ELR (cell line): ENCODE data around the gene POLR2H.

Source experiments
- DNase-seq: peaks from one replicate; pipeline ENCODE4 v3.0.0-alpha.2; 2015; ENCODE audit warnings: low read depth

The POLR2H gene

DNA sequence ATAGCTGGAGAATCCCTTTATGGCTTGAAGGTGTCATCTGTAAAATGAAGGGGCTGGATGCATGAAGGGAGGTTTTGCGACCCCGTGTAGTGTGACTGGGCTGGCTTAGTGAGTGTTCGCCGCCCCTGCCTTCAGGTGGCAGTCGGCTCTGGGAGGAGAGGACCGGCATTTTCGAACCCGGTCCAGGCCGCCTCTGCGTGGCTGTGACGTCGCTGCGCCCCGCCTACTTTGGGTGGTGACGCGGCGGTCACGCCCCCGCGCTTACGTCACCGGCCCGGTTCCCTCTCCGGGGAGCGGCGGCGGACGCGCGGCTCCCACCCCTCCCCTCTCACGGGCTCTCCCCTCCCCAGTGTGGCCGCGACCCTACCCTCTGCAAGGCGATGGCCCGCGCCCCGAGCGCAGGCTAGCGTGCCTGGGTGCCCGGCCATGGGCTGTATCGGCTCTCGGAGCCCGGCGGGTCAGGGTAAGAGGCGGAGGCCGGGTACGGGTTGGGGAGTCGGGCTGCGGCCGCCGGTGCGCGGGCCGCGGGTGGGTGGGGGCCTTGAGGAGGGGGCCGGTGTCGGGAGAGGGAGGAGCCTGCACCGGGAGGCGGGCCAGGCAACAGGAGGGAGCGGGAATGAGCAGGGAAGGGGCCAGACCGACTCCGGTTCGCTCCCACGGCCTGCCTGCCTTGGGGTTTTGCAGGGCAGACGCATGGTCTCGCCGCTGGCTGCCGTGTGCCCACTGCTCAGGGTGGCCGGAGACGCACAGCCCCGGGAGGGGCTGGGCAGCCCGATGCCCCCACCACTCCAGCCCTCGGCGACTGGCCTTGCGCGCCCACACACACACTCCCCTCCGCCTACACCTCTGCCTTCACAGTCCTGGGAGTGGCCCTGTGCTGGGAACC is 25.6 kb upstream of the POLR2H start:
- peak; percentile 87 for DNase-seq

DNA sequence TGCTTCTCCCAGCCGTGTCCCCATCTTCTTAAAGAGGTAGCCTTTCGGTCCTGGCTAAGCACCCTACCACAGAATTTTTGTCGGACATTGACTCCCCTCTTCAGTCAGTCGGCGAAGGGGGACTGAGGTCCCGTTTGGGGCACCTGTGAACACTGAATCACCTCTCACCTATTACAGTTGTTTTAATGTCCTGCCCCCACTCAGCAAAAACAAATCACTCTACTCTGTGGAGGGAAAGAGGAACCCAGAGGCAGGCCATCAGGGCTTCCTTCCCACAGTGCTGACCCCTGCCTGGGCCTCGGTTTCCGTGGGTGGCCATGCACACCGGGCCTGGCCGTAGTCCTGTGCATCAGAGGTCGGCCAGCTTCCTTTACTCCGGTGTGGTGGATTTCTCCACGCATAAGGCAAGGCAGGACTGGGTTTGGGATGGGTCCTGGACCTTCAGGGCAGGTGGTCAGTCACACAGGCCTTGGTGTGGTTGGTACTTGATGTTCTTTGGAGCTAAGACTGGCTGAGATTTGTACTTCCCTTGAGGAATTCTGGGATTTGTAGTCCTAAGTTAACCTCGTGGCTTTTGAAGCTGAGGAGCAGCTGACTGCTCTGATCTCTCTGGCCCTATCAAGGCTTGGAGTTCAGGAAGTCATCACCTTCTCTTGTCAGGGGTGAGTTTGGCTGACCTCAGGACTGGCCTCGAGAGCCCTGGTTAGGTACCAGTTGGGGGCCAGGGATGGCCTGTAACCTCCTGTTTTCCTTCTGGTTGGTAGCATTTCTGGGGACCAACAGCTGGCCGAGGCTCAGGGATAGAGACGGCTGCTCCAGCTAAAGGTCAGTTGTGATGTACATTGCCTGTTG is 24.7 kb upstream of the POLR2H start:
- DNase-seq: peak; percentile 72

DNA sequence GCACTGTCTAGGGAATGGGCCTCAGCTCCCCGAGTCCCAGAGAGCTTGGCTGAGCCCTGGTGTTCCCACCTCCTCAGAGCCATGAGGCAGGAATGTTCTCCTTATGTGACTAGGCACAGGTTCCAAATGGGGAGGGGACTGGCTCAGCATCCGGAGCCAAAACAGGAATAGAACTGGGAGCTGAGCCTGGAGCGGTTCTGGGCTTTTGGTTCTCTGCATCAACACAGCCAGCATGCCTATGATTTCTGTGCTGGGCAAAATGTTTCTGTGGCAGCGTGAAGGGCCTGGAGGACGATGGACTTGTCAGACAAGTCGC is 24.2 kb upstream of the POLR2H start, which contains the start of gene FAM131A:
FAM131A (plus strand) TSS at position 202 of the 316 bp plus-strand sequence; CDS start at position 233, 31 bp downstream.
- no peak for DNase-seq

DNA sequence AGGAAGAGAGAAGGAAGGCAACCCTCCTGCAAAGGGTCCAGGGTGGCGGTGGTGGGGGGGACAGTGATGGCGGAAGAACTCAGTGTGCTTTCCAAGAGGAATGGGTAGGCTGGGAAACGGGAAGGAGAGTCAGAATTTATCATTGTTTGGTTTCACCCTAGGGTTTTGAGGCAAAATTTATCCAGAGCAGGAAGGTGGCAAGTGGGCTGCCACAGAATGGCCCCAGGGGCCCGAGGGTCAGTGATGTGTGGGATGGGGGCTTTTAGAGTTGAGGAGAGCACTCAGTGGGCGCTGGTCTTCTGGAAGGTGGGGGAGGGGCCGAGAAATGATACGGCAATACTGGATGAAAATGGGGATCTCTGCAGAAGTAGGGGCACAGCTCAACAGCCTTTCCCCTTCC is 23.5 kb upstream of the POLR2H start:
- DNase-seq: no peak

DNA sequence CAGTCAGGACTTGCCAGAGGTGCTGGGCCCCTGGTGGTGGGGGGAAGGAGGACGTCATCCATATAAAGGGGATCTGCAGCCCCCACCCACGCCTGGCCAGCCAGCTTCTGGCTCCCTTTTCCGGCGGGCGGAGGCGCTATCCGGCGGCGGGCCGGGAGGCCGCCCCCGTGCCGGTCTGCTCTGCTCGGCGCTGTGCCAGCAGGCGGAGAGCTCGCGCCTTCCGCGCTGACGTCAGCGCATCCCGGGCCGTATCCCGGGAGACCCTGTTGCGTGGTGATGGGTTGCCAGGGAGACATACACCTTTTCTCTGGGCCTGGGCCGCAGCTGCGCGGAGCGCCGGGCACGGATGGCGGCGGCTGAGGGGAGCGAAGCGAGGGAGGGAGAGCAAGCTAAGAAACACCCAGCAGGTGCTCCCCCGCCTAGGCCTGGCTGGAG is 23.0 kb upstream of the POLR2H start:
- no peak for DNase-seq

DNA sequence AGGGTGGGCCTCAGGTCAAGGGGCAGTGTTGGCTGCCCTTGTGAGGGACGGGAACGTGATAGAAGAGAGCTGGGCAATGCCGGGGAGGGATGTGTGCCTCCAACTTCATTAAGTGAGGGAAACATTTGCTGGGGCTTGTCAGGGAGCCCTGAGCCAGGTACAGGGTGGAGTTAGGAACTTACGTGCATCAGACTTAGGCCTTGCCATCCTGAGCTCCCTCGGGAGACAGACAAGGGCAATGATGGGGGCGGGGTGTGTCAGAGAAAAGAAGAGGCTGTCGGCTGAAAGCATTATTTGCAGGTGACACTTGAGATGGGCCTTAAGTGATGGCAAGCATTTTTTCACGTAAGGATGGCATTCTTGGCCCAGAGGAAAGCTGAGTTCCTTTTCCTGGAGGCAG is 22.5 kb upstream of the POLR2H start:
- no peak for DNase-seq

DNA sequence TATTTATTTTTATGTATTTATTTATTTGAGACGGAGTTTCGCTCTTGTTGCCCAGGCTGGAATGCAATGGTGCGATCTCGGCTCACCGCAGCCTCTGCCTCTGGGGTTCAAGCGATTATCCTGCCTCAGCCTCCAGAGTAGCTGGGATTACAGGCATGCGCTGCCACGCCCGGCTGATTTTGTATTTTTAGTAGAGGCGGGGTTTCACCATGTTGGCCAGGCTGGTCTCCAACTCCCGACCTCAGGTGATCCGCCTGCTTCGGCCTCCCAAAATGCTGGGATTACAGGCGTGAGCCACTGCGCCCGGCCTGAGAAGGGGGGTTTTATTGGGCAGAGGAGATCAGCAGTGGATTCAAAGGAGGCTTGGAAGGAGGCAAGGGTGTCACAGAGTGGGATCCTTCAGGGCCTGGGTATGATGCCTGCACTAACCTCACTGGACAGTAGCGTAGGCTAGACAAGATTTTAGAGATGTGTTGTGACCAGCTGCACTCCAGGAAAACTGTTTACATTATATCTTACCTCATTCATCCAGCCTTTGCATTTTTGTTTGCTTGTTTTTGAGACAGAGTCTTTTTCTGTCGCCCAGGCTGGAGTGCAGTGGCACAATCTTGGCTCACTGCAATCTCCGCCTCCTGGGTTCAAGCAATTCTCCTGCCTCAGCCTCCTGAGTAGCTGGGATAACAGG is 21.9 kb upstream of the POLR2H start:
- peak; percentile 29 for DNase-seq

DNA sequence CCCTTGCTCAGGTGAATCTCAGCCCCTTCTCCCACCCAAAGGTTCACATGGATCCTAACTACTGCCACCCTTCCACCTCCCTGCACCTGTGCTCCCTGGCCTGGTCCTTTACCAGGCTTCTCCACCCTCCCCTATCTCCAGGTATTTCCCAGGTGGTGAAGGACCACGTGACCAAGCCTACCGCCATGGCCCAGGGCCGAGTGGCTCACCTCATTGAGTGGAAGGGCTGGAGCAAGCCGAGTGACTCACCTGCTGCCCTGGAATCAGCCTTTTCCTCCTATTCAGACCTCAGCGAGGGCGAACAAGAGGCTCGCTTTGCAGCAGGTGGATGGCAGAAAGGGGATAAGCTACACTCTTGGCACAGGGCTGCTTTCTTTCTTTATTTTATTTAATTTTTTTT is 19.6 kb upstream of the POLR2H start:
- DNase-seq: no peak

DNA sequence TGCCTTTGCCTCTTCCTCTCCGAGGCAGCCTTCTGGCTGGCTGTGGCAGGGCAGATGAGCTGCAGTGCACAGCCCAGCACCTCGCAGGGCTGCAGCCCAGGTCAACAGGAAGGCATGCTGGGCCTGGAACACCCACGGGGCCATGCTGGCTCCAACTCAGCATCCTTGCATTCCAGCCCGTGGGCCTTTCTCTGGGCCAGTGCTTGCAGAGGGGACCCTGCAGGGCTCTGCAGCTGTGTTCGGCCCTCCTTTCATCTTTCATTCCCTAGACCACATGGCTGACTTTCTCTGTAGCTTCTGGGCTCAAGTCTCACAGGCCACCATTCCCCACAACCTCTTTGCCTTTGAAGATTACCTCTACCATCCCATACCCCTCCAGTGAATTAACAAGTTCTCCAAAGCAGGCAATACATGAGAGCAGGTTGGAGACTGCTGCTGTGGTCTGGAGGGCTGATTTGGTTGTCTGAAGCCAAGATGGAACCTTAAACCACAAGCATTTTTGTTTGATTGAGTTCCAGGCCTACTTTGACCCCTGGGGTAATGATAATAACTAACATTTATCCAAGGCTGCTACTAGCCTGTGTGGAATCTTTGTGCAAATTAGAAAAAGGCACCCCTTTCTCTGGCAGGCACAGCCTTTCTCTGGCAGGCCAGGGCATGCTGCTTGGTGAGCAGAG is 18.2 kb upstream of the POLR2H start:
- no peak for DNase-seq

DNA sequence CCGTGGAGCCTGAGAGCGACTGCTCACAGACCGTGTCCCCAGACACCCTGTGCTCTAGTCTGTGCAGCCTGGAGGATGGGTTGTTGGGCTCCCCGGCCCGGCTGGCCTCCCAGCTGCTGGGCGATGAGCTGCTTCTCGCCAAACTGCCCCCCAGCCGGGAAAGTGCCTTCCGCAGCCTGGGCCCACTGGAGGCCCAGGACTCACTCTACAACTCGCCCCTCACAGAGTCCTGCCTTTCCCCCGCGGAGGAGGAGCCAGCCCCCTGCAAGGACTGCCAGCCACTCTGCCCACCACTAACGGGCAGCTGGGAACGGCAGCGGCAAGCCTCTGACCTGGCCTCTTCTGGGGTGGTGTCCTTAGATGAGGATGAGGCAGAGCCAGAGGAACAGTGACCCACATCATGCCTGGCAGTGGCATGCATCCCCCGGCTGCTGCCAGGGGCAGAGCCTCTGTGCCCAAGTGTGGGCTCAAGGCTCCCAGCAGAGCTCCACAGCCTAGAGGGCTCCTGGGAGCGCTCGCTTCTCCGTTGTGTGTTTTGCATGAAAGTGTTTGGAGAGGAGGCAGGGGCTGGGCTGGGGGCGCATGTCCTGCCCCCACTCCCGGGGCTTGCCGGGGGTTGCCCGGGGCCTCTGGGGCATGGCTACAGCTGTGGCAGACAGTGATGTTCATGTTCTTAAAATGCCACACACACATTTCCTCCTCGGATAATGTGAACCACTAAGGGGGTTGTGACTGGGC is 16.8 kb upstream of the POLR2H start:
- no peak for DNase-seq

DNA sequence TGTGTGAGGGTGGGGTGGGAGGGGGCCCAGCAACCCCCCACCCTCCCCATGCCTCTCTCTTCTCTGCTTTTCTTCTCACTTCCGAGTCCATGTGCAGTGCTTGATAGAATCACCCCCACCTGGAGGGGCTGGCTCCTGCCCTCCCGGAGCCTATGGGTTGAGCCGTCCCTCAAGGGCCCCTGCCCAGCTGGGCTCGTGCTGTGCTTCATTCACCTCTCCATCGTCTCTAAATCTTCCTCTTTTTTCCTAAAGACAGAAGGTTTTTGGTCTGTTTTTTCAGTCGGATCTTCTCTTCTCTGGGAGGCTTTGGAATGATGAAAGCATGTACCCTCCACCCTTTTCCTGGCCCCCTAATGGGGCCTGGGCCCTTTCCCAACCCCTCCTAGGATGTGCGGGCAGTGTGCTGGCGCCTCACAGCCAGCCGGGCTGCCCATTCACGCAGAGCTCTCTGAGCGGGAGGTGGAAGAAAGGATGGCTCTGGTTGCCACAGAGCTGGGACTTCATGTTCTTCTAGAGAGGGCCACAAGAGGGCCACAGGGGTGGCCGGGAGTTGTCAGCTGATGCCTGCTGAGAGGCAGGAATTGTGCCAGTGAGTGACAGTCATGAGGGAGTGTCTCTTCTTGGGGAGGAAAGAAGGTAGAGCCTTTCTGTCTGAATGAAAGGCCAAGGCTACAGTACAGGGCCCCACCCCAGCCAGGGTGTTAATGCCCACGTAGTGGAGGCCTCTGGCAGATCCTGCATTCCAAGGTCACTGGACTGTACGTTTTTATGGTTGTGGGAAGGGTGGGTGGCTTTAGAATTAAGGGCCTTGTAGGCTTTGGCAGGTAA is 16.0 kb upstream of the POLR2H start:
- DNase-seq: peak; percentile 79

DNA sequence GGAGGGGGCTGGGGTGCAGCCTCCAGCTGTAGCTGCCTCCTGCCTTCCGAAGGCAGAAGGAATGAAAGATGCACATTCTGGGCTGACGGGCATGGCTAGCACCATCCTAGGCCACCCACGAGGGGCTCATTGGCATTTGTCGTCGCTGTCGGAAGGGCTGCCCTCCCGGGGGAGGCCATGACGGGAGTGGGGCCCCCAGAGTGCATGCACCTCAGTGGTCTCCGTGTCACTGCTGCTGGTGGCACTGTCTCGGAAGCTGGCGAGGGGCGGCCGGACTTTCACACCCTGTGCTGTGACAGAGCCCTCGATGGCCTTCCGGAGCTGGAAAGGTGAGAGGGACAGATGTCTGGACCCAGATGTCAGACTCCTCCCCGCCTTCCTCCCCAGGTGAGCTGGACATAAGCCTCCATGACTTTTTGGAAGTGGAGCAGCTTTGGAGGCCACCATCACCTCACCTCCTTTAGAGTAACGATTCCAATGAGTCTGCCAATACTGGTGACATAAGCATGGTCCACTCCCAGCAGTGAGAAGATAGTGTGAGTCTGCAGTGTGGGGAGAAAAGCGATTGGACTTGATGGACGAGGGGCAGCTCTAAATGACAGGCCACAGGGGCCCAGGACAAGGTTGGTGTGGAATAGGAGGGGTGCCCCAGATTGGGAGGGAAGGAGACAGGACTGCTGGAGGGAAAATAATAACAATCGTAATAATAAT is 14.9 kb upstream of the POLR2H start:
- DNase-seq: no peak

DNA sequence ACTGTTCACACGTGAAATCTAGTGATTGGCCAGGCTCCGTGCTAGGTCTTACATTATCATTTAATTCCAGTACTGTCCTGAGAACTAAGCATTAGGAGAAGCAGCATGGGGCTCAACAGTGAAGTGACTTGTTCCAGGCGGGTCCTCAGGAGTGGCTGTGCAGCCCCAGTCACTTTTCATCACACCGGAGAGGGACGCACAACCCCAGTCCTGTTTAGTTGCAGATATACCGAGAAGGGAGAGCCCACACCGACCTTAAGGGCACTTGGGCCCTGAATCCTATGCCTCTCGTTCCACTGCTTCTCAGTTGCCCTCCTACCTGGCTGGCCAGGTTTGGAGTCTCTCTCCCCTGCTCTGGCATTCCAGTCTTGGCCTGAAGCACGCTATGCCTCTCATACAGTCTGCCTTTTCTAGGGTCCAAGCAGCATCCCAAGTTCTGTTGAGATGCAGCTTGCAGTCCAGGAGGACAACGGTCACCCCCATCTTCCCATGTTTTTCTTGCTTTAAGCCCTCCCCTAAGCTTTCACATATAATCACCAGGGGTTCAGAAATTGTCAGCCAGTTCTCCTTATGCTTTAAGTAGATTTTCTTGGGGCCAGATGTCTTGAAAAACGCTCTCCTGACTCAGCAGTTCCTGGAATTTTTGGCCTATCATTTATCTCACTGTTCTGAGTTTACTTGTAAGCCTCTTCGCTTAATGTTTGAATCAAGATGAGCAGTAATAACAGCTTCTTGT is 14.0 kb upstream of the POLR2H start:
- DNase-seq: no peak

DNA sequence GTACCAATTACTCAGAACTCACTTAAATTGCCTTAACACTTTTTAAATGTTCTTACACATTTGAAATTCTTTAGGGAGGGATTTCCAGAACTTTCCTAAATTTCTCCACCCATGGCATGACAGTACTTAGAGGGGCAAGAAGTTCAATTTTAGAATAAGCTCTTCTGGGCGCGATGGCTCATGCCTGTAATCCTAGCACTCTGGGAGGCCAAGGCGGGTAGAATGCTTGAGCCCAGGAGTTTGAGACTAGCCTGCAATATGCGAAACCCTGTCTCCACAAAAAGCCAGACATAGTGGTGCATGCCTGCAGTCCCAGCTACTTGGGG is 13.5 kb upstream of the POLR2H start:
- DNase-seq: no peak

DNA sequence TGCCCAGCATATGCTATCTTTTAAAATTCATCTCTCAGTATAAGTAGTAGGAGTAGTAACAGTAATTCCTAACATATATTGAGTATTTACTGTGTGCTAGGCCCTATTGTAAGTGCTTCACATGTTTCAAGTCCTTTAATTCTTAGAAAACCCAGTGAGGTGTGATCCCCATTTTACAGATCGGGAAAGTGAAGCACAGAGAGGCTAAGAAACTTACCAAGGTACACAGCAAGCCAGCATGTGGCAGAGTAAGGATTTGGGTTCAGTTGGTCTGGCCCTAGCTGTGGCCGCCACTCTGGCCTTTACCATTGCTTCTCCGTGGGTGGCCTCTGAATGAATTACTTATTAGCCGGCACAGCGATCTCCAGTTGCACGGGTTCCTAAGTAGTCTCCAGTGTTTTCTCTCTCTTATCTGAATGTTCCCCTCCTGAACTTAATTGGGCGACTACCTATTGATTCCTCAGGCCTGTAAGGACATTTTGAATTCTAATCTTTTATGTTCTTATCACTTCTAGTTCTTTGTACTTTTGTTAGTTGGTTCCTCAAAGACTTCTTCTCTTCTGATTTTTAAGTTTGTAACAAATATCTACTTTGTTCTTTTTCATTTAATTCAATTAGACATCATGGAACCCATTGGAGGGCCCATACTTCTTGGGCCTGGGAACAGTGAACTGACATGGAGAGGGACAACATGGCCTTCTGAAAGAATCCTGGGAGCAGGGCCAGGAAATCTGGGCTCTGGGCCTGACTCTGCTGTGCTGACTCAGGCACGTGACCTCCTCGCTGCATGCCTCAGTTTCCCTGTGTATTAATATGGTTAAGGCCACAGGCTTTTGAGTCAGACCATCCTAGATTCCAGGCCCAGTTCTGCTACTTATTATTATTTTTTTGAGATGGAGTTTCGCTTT is 11.7 kb upstream of the POLR2H start:
- DNase-seq: no peak

DNA sequence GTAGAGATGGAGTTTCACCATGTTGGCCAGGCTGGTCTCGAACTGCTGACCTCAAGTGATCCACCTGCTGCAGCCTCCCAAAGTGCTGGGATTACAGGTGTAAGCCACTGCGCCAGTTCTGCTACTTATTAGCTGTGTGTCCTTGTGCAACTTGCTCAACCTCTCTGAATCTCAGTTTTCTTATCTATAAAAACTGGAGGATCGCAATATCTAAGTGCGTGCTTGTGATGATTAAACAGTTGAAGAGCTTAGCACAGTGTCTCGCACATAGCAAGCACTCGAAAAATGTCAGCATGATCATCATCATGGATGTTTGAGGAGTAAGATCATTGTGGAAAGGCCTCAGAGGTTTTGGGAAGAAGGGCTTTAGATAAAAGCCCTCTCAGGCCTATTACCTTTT is 10.9 kb upstream of the POLR2H start:
- DNase-seq: no peak

DNA sequence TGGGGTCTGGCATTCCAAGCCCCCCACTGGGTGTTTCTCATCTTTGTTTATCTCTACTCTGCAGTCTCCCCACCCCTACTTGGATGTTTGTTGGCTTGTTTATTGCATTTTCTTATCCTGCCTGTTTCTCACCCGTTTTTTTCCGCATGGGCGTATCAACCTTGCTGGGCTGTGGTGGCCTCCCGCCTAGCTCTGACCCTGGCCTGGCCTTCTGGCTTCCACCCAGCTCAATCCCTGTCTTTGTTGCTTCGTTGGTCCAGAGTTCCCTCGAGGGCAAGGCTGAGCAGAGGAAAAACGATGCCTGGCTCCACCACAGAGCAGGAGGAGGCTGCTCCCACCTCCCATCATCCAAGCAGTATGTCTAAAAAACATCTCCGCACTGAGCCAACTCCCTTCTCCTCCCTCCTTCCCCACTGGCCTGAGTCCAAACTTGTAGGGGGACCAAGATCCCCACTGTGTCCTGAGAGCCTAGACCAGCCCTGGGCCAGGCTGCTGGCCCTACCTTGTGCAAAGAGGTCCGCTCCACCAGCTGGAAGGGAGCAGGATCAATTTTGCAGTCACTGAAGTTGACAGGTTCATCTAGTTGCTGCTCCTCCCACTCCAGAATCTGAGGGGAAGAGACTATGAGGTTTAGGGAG is 9.9 kb upstream of the POLR2H start:
- DNase-seq: no peak
